NCI-H1105 treated with DMSO at 0.1 percent for 48 hours (cell line): ENCODE measurements around the gene PRND.
"Not testable (repeated sequence)": the region's sequence is repeated elsewhere in the genome, so short reads cannot be mapped to it uniquely, and the experiment has no call there.

Source experiments
- DNase-seq: peaks from one replicate; lab custom pipeline; 2025; lab: John Stamatoyannopoulos, UW

Gene PRND

DNA sequence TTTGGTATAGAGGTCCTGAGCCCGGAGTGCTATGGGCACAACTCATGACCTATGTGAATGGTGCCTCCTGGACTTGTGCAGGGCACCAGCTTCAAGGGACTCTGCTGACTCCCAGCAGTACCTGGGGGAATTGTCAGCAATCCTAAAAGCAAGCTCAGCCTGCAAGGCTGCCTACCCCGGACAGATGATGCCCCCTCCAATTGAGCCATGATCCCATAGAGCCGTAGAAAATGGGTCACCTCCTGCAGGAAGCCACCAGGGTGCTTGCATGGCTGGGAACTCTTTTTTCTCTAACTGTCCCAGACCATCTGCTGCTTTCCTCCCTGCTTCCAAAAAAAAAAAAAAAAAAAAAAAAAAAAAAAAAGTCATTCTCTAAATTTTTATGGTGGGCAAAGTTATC is 12.9 kb upstream of the PRND start:
- no peak for DNase-seq

DNA sequence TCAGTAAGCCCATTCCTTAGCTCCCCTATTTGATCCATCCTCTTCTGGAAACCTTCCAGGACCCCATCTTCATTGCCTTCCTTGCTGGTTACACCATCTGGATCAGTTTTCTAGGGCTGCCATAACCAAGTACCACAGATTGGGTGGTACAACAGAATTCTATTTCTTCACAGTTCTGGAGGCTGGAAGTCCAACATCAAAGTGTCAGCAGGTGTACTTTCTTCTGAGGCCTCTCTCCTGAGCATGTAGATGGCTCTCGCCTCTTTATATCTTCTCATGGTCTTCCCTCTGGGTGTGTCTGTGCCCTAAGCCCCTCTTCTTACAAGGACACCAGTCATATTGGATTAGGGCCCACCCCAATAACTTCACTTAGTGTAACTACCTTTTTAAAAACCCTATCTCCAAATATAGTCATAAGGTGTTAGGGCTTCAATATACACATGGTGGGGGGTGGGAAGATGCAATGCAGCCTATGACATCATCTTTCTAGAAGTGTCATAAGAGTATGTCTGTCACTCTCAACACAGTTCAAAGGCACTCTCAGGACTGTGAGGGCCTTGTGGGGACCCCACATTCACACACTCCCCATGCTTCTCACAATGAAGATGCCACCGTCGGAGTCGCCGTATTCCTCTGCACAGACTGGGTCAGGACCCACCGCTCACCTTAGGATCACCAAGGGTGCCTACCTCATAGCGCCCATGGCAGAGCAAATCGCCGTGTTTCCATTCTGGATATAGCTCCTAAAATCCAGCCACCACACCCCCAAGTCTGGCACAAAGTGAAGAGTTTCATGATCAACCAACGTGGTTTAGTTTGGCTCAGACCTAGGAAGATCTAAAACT is 12.2 kb upstream of the PRND start:
- no peak for DNase-seq

DNA sequence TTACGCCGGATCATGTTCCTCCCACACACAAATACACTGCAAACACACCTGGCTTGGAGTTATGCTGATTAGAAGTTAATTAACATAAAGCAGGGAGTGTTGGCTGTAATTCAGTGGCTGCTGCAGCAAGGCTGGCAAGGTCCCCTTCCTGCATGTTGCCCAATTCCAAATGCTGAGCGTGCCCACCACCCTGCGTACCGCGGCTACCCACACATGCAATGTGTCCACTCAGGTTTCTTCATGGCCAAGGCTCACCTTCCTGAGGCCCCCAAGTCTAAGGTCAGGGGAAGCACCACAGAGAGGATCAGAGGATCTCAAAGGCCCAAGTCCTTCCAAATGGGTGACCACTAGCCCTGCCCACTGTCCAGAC is 11.6 kb upstream of the PRND start:
- DNase-seq = no peak

DNA sequence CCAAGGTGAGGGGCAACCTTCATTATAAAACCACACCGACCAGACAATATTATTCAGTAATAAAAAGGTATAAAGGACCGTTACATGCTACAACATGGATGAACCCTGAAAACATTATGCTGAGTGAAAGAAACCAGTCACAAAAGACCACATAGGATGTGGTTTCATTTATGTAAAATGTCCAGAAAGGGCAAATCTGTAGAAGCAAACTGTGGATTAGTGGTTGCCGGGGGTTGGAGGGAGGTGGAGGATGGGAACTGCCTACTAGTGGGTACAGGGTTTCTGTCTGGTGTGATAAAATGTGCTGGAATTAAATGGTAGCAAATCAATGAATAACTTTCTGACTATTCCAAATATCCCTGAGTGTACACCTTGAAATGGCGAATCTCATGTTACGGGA is 10.2 kb upstream of the PRND start:
- DNase-seq = no peak

DNA sequence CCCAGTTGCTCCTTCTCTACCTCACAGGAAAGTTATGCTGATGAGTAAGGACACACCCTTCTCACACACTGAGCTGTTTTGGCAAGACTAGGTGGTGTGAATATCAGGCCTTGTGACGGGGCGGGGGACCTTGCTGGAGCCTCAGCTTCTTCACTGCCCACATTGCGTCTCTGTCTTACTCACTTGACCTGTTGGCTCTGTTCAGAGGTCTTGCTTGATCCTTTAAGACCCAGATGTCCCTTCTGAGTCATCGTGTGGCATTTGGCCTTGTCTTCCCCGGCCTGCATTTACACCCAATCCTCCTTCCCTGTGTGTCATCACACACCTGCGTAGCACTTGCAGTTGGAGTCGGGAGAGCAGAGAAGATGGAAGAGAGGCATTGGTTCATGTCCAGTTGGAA is 8.3 kb upstream of the PRND start:
- no peak for DNase-seq

DNA sequence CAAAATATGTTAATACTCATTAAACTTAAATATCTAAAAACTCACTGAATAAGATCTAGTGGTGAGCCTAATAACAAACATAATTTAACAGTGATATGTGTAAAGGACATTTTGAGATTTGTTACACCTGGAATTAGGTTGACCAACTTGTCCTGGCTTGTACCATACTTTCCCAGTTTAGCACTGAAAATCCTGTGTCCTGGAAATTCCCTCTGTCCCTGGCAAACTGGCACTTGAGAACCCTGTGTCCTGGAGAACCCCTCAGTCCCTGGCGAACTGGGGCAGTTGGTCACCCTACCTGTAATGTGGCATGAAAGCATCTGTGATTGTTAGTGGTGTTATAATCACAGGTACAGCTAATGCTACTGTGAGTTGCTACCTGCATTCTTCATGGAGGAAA is 6.9 kb upstream of the PRND start:
- DNase-seq = no peak

DNA sequence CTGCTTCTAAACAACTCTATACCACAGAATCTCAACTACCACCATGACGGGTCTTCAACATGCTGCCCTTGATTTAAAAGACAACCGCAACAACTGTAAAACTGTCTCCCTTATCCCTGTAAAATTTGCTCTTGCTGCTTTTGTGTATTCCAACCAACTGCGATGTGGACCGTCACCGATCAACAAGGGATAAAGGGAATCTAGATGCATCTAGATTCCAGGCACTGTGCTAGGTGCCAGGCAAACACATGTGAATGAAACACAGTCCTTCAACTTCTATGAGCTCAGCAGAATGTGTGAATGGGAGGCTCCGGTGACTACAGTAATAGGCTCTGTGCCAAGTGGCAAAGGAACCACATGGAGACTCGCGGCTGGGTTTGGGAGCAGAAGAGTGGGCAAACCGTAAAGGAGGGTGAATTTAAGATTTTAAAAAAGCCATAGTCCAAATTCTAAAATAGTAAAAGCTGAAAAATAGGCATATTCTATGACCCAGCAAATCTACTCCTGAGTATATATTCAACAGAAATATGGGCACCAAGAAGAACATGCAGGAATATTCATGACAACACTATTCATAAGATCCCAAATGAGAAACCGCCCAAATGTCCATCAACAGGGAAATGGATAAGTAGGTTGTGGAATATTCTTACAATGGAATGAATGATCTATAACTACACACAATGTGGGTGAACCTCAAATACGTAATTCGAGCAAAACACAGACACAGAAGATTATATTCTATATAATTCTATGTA is 3.7 kb upstream of the PRND start:
- no peak for DNase-seq

DNA sequence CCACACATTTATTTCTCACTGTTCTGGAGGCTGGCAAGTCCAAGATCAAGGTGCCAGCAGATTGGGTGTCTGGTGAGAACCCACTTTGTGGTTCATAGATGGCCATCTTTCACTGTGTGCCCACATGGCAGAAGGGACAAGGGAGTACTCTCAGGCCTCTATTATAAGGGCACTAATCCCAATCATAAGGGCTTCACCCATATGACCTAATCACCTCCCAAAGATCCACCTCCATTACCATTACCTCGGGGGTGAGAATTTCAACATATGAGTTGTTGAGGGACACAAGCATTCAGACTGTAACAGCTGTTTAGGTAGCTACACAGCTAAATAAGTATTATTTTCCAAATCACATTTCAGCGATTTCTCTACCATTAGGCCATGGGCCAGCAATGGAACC is 2.5 kb upstream of the PRND start:
- no peak for DNase-seq

DNA sequence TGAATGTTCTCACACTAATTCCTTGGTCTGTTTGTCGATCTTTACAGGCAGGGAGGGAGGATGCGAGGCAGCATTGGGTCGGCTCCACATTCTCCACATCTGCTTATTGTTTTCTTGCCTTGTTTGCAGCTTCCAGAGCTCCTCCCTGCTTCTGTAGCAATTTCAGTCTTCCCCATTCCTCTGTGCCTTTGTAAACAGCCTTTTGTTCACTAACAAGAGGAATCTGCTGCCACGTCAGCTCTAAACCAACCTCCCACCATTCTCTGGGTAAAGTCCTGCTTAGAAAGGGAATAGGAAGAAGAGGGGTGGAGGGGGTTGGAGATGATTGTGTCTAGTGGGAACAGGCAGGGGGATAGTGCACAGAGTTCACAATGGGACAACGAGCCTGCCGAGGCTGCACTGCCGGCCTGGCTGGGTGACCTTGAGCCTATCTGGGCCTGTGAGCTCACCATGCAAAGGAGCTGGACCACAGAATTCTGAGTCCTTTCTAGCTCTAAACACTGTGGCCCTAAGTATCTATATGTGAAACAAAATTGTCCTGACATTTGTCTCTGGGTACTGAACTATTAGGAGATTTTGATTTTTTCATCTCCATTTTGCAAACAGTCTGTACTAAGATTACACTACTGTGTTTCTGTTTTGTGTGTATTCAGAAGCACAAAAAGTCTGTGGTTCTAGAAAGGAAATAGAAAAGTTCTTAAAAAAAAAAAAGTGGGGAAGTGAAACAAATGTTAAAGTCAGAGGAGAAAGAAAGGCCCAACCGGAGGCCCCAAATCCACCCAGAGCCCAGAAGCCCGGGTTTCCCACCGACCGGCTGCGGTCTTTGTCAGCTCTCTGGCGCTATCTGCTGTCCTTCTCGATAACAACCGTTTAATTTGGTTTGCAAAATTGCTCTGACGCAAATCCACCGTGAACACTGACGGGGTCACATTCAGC is 1.4 kb upstream of the PRND start:
- DNase-seq = peak; percentile 61

DNA sequence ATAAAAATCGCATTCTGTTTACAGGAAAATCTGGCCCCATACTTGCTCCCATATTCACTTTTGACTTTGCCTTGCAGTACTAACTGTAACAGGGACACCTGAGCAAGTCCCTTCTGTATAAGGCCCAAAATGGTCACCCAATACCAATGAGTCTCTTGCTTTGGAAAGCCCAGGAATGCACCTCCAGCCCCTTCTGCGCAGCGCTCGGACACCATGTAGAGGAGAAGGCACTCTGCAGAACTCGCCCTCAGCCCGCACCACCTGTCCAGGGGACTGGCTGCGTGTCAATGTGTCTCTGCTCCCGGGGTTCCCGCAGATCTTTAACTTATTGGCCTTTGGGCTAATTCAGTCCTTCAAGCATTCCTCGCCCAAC is 746 bp upstream of the PRND start:
- DNase-seq = no peak

DNA sequence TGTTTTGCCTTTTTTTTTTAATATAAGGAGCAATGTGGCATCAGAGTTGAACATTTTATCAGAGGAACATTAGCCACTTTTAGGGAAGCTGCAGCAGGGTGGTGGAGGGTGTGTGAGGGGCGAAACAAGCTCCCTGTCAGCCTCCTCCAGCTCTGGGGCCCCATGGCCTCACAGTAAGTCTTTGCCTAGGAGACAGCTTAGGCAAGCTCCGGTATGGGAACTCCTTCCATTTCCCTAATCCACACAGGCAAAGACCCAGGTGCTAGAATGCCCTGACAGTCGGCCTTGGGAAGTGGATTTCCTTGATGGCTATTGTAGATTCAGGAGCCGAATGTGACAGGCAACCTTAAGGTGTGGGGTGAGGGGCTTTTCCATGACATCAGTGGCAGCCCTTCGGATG is 862 bp downstream of the PRND start:
- no peak for DNase-seq

DNA sequence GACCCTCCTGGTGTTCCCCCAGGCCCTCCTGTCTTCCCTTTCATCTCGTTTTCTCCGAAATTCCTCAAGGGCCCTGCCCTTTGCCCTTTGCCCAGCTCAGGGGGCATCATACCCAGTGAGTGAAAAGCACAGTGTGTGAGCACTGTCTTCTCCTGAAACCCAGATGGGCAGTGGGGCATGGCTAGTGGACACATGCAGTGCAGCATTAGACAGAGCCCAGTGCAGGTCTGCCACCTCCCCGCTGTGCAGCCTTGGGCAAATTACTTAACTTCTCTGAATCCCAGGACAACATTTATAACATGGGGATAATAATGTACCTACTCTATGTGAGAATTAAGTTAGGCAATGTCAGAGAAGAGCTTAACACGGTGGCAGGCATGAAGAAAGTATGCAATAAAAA is 1.3 kb downstream of the PRND start:
- DNase-seq = no peak

DNA sequence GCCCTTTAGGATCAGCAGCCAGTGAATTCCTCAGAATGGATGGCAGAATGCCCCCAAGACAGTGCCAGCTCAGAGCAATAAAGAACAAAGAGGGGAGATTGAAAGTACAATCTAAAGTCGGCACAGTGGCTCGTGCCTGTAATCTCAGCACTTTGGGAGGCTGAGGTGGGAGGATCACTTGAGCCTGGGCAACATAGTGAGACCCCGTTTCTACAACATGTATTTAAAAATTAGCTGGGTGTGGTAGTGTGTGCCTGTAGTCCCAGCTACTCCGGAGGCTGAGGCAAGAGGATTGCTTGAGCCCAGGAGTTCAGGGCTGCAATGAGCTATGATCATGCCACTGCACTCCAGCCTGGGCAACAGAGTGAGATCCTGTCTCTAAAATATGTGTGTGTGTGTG is 1.8 kb downstream of the PRND start:
- not testable (repeated sequence) for DNase-seq

DNA sequence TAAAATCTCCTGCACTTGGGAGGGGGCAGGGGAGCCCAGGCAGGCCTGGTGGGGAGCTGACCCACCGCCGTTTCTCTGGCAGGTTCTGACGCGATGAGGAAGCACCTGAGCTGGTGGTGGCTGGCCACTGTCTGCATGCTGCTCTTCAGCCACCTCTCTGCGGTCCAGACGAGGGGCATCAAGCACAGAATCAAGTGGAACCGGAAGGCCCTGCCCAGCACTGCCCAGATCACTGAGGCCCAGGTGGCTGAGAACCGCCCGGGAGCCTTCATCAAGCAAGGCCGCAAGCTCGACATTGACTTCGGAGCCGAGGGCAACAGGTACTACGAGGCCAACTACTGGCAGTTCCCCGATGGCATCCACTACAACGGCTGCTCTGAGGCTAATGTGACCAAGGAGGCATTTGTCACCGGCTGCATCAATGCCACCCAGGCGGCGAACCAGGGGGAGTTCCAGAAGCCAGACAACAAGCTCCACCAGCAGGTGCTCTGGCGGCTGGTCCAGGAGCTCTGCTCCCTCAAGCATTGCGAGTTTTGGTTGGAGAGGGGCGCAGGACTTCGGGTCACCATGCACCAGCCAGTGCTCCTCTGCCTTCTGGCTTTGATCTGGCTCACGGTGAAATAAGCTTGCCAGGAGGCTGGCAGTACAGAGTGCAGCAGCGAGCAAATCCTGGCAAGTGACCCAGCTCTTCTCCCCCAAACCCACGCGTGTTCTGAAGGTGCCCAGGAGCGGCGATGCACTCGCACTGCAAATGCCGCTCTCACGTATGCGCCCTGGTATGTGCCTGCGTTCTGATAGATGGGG is 3.0 kb downstream of the PRND start:
- no peak for DNase-seq

DNA sequence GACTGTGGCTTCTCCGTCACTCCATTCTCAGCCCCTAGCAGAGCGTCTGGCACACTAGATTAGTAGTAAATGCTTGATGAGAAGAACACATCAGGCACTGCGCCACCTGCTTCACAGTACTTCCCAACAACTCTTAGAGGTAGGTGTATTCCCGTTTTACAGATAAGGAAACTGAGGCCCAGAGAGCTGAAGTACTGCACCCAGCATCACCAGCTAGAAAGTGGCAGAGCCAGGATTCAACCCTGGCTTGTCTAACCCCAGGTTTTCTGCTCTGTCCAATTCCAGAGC is 3.5 kb downstream of the PRND start:
- no peak for DNase-seq

DNA sequence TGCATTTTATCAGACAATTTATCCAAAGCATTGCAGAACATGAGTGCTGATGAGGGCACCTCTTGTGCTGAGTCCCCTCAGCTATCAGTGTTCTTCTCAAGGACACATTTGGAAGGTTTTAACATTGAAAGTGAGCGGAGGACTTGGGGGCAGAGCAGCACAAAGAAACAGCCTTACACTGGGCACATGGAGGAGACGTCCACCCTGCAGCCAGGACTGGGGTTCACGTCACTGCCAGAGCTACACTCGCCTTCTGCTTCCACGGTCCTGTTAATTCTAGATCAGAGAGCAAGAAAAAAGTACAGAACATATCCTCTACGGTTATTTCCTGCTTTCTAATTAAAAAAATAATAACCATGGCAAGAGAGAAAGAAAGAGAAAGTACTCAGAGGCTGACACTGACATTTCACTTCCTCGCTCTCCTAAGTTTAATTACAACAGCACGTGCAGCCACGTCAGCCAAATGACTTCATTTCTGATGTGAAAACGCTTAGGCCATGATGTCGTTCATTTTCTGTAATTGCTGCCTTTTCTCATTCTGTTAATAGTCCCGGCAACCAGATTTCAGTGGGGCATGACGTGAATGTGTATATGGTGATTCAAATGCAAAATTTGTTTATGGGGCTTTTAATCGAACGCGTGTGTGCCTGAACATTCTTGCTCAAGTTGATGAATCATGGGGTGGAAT is 5.1 kb downstream of the PRND start:
- no peak for DNase-seq

DNA sequence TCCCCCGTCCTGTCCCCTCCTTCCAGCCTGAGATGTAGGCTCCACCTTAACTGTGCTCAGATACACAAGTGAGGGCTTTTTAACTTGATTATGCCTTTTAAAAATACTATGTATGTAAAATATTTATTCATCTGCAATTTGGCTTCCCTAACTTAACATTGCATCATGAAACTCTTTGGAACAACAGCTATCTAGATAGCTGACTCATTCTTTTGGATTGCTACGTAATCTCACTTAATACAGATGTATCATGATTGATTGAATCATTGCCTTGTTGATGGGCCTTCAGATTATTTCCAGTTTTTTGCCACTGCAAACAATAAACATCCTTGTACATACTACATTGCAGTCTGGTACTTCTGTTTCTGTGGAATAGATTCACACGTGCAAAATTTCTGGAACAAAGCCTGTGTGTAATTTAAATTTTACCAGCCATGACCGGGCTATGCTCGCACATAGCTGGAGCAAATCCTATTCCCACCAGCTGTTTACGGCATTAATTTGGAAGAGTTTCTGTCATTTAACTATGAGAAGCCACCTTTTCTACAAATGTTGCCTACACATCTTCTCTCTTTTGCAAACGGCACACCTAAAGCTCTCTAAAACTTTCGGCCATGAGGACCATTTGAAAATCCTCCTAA is 6.5 kb downstream of the PRND start:
- no peak for DNase-seq

DNA sequence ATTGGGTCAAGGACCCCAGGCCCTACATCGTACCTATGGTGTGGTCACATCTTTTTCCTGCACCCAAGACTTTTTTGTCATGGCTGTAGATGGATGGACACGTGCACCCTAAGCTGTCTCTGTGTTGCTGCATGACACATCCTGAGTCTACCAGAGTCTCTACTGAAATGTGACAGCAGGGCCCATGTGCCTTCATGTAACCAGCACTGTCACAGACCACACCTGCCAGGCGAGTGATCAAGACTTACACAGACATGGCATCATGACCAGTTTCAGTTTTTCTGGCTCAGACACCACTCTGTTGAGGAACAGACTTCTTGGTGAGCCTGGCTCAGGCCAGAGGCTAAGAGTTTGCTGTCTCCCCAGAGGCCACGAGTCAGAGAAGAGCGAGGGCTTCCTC is 7.6 kb downstream of the PRND start:
- DNase-seq = no peak

DNA sequence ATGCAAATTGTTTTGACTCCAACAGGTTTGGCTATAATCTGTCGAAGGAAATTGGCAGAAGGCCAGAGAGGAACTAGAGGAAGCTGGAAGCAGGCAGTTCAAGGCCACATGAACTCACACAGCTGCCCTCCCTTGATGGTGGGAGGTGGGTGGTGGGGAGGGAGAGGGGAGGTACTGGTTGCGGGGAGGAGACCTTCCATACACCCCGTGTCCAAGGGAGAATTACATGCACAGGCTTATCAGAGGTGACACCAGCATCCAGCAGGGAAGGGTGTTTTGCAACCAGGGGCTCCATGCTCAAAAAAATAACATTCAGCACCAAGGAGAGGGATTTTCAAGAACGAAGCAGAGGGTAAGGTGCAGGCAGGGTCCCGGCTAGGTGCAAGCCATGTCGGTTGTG is 9.1 kb downstream of the PRND start:
- peak; percentile 32 for DNase-seq

DNA sequence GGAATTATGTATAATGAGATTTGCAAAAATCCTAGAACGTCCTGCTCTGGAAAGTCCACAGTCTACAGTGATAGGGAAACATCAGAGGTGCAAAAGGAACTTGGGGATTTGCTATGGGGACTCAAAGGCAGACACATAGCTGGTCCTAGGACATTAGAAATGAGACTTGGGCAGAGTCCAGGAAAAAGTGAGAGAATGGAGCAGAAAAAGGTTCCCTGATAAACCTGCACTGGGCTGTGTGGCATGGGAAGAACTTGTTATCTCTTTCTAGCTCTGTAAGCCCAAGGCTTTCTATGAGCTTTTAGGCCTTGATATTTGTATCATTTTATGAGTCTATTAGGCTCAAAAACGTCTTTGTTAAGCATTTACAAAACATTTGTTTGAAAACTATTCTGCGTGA is 15.2 kb downstream of the PRND start:
- no peak for DNase-seq
